Daoy (cell line): ENCODE results near the gene CNTNAP2. TPM values are rescaled to one million over a fixed set of nuclear protein-coding genes. Genes with fewer than 3 reads are reported as not detected.

ENCODE experiments used
- DNase-seq: peaks from one replicate; pipeline ENCODE4 v3.0.0-alpha.2; 2015; ENCODE audit warnings: low read depth
- total RNA-seq: library from RNA; depleted of rRNA; stranded (reverse); fragments of >200 nt; shearing (Covaris generic); gene quantifications from 2 replicates; pipeline ENCODE4 v1.2.3, GENCODE V29; 2014

CNTNAP2 gene
- total RNA-seq, 1 experiment from 2014 or later: 6.4 TPM

GRCh38 chr7:146417176-146417575 is 300.6 kb downstream of the CNTNAP2 start:
- no peak for DNase-seq

GRCh38 chr7:146423446-146423845 is 306.8 kb downstream of the CNTNAP2 start:
- DNase-seq: no peak

- no peak for DNase-seq
These were observed 307.5 kb downstream of the CNTNAP2 start for GRCh38 chr7:146424084-146424483.

GRCh38 chr7:146433501-146433900 is 316.9 kb downstream of the CNTNAP2 start:
- DNase-seq: no peak

- no peak for DNase-seq
These were observed 326.5 kb downstream of the CNTNAP2 start for GRCh38 chr7:146443102-146443501.

- DNase-seq: no peak
These were observed 333.0 kb downstream of the CNTNAP2 start for GRCh38 chr7:146449625-146450024.

GRCh38 chr7:146455091-146455655 is 338.6 kb downstream of the CNTNAP2 start:
- no peak for DNase-seq

- DNase-seq: no peak
These were observed 362.4 kb downstream of the CNTNAP2 start for GRCh38 chr7:146479040-146479439.

- DNase-seq: no peak
These were observed 369.9 kb downstream of the CNTNAP2 start for GRCh38 chr7:146486519-146486918.

- no peak for DNase-seq
These were observed 375.4 kb downstream of the CNTNAP2 start for GRCh38 chr7:146492017-146492416.

- no peak for DNase-seq
These were observed 378.5 kb downstream of the CNTNAP2 start for GRCh38 chr7:146494952-146495596.

GRCh38 chr7:146496657-146497056 is 380.1 kb downstream of the CNTNAP2 start:
- DNase-seq: no peak

- no peak for DNase-seq
These were observed 383.4 kb downstream of the CNTNAP2 start for GRCh38 chr7:146499970-146500369.

- DNase-seq: no peak
These were observed 387.2 kb downstream of the CNTNAP2 start for GRCh38 chr7:146503844-146504243.

- no peak for DNase-seq
These were observed 393.6 kb downstream of the CNTNAP2 start for GRCh38 chr7:146510088-146510680.

- no peak for DNase-seq
These were observed 397.7 kb downstream of the CNTNAP2 start for GRCh38 chr7:146514304-146514703.

- no peak for DNase-seq
These were observed 412.0 kb downstream of the CNTNAP2 start for GRCh38 chr7:146528581-146528980.

- DNase-seq: no peak
These were observed 423.2 kb downstream of the CNTNAP2 start for GRCh38 chr7:146539836-146540235.

- no peak for DNase-seq
These were observed 425.5 kb downstream of the CNTNAP2 start for GRCh38 chr7:146542101-146542500.

GRCh38 chr7:146544748-146545147 is 428.1 kb downstream of the CNTNAP2 start:
- no peak for DNase-seq

- no peak for DNase-seq
These were observed 432.2 kb downstream of the CNTNAP2 start for GRCh38 chr7:146548816-146549215.

GRCh38 chr7:146554556-146554955 is 438.0 kb downstream of the CNTNAP2 start:
- no peak for DNase-seq

GRCh38 chr7:146557971-146558469 is 441.4 kb downstream of the CNTNAP2 start:
- no peak for DNase-seq
